ENCODE measurements around the gene COQ8A. TPM values are rescaled to one million over a fixed set of nuclear protein-coding genes. Genes with fewer than 3 reads are reported as not detected.

COQ8A gene
- total and polyA plus RNA-seq, 12 donors, result 30.1 to 990 (median 405) TPM

- H3K36me3 ChIP-seq (replicated peaks in 1 of 2), result peaks cover 0 to 22% of the 10 kb centered on the region in 2 donors
Observed at GRCh38 chr1:227016990-227017389, 76.9 kb downstream of the COQ8A start.

GRCh38 chr1:227032396-227032795 is 92.3 kb downstream of the COQ8A start:
- no peaks in the 10 kb centered on the region for H3K9me3 ChIP-seq (replicated peaks in 1 of 3)
- no peak overlapping the region for H3K27ac ChIP-seq
- H3K27me3 ChIP-seq, result no peaks in the 10 kb centered on the region
- no peaks in the 10 kb centered on the region for H3K4me1 ChIP-seq (replicated peaks in 1 of 2)
- peaks cover 0 to 11% of the 10 kb centered on the region in 2 donors for H3K36me3 ChIP-seq (replicated peaks in 1 of 2)
- DNase-seq, result no peak
- TF ChIP-seq, protein P1, sequence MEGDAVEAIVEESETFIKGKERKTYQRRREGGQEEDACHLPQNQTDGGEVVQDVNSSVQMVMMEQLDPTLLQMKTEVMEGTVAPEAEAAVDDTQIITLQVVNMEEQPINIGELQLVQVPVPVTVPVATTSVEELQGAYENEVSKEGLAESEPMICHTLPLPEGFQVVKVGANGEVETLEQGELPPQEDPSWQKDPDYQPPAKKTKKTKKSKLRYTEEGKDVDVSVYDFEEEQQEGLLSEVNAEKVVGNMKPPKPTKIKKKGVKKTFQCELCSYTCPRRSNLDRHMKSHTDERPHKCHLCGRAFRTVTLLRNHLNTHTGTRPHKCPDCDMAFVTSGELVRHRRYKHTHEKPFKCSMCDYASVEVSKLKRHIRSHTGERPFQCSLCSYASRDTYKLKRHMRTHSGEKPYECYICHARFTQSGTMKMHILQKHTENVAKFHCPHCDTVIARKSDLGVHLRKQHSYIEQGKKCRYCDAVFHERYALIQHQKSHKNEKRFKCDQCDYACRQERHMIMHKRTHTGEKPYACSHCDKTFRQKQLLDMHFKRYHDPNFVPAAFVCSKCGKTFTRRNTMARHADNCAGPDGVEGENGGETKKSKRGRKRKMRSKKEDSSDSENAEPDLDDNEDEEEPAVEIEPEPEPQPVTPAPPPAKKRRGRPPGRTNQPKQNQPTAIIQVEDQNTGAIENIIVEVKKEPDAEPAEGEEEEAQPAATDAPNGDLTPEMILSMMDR (IDR thresholded peaks at IDR 0.05), result no peak
- TF ChIP-seq POLR2A (IDR thresholded peaks at IDR 0.05), result no peak
- no peak overlapping the region for H3K4me3 ChIP-seq
- intact Hi-C loops (cut with DNase I), result no loop called here
- WGBS, 4 donors, result 83 to 94% (median 87%) methylated on average over 3 of the region's 3 CpGs

More at GRCh38 chr1:227016990-227017389, 76.9 kb downstream of the COQ8A start:
- WGBS, 4 donors, result 89 to 95% (median 93%) methylated on average over 3 of the region's 3 CpGs
- intact Hi-C loops (cut with DNase I), result no loop called here
- no peak overlapping the region for H3K27ac ChIP-seq
- DNase-seq, result no peak
- no peaks in the 10 kb centered on the region for H3K4me1 ChIP-seq (replicated peaks in 1 of 2)
- no peaks in the 10 kb centered on the region for H3K27me3 ChIP-seq
- H3K9me3 ChIP-seq (replicated peaks in 1 of 3), result no peaks in the 10 kb centered on the region
- no peak for TF ChIP-seq POLR2A (IDR thresholded peaks at IDR 0.05)
- TF ChIP-seq, protein P1 (IDR thresholded peaks at IDR 0.05), result no peak
- H3K4me3 ChIP-seq, result no peak overlapping the region

GRCh38 chr1:227033880-227034279 is 93.8 kb downstream of the COQ8A start:
- no peaks in the 10 kb centered on the region for H3K4me1 ChIP-seq (replicated peaks in 1 of 2)
- H3K27ac ChIP-seq, result no peak overlapping the region
- no peak for TF ChIP-seq POLR2A (IDR thresholded peaks at IDR 0.05)
- TF ChIP-seq, protein P1 (IDR thresholded peaks at IDR 0.05), result no peak
- H3K27me3 ChIP-seq, result no peaks in the 10 kb centered on the region
- DNase-seq, result no peak
- H3K9me3 ChIP-seq (replicated peaks in 1 of 3), result no peaks in the 10 kb centered on the region
- H3K4me3 ChIP-seq, result no peak overlapping the region
- WGBS, 4 donors, result 67 to 98% (median 81%) methylated on average over 2 of the region's 2 CpGs
- intact Hi-C loops (cut with DNase I), result no loop called here
- peaks cover 0 to 11% of the 10 kb centered on the region in 2 donors for H3K36me3 ChIP-seq (replicated peaks in 1 of 2)

DNA sequence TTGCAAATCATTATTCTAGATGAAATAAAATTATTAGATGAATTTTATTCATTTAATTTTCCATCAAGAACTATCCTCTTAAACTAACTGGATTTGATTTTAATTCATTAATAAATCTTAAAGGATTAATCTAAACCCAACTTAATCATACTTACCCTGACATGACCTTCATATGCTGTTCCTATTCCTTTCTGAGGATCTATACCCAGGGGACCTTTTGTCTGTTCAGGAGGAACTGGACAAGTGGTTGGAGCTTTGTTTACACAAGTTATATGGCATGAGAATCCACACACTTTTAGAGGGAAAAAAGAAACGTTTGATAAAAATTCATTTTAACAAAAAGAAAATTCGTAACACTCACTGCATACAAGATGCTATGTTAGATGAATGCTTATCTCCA is 95.2 kb downstream of the COQ8A start:
- TF ChIP-seq POLR2A (IDR thresholded peaks at IDR 0.05), result no peak
- TF ChIP-seq, protein P1 (IDR thresholded peaks at IDR 0.05), result no peak
- no peaks in the 10 kb centered on the region for H3K9me3 ChIP-seq (replicated peaks in 1 of 3)
- WGBS, 4 donors, result 57 to 84% (median 68%) methylated on average over 2 of the region's 2 CpGs
- no peak overlapping the region for H3K4me3 ChIP-seq
- H3K4me1 ChIP-seq (replicated peaks in 1 of 2), result no peaks in the 10 kb centered on the region
- H3K27me3 ChIP-seq, result no peaks in the 10 kb centered on the region
- peaks cover 0 to 11% of the 10 kb centered on the region in 2 donors for H3K36me3 ChIP-seq (replicated peaks in 1 of 2)
- H3K27ac ChIP-seq, result no peak overlapping the region
- intact Hi-C loops (cut with DNase I), result no loop called here
- no peak for DNase-seq

Measured in adrenal gland (tissue), 12 donors.